CD4-positive, alpha-beta T cell (primary cell): ENCODE results near the gene ZFYVE21. TPM values are rescaled to one million over a fixed set of nuclear protein-coding genes. Genes with fewer than 3 reads are reported as not detected.

Source experiments
- ATAC-seq: fragments of 200-7000 bp; cut with Tn5 transposase; one replicate; pipeline ENCODE4 v1.10.0; 2022; ENCODE audit warnings: mild to moderate bottlenecking; ENCODE audit not compliant: poor library complexity
- CTCF ChIA-PET: fragments of 350-600 bp; sonication (Branson Sonifier 250); formaldehyde crosslinking; loops from one replicate; lab custom pipeline; 2021; ENCODE audit warnings: antibody characterized with exemption, inconsistent platforms; lab: Charles Lee
- POLR2A ChIA-PET: fragments of 350-600 bp; sonication (Branson Sonifier 250); formaldehyde crosslinking; loops from one replicate; lab custom pipeline; 2021; ENCODE audit warnings: antibody characterized with exemption, inconsistent platforms; lab: Charles Lee
- DNase-seq, 14 experiments: peaks; one replicate each; pipeline ENCODE4 v3.0.0-alpha.2; 2013 to 2020; ENCODE audit warnings: mixed read lengths in 2 of 14
- H3K27ac ChIP-seq, 2 donors: one replicate each; pipeline versions ENCODE4 v1.5.1 to v1.7.0; 2013; ENCODE audit warnings: low read length in 2 of 2, low read depth in 1 of 2, mild to moderate bottlenecking in 1 of 2
- H3K27me3 ChIP-seq, 2 experiments: 1 replicate in 1 of 2; 2 replicates in 1 of 2; pipeline versions ENCODE4 v1.6.1 to v1.7.0; 2013; ENCODE audit warnings: low read length in 2 of 2, control low read depth in 1 of 2, mild to moderate bottlenecking in 1 of 2, moderate library complexity in 1 of 2; ENCODE audit not compliant: insufficient read depth in 2 of 2, control insufficient read depth in 1 of 2
- H3K36me3 ChIP-seq: one replicate; pipeline ENCODE4 v1.6.1; 2013; ENCODE audit warnings: low read length, control low read depth; ENCODE audit not compliant: insufficient read depth
- H3K4me1 ChIP-seq: one replicate; pipeline ENCODE4 v1.6.1; 2013; ENCODE audit warnings: low read length, control low read depth; ENCODE audit not compliant: insufficient read depth
- H3K4me3 ChIP-seq: one replicate; pipeline ENCODE4 v1.5.1; 2013; ENCODE audit warnings: mild to moderate bottlenecking, low read length, moderate library complexity
- H3K9me3 ChIP-seq, 2 experiments: 1 replicate in 1 of 2; 2 replicates in 1 of 2; pipeline versions ENCODE4 v1.6.1 to v1.7.0; 2013; ENCODE audit warnings: low read length in 2 of 2, mild to moderate bottlenecking in 2 of 2, control low read depth in 1 of 2, moderate library complexity in 1 of 2; ENCODE audit not compliant: control insufficient read depth in 1 of 2, insufficient read depth in 1 of 2
- H3K27ac Mint-ChIP-seq: one replicate; pipeline ENCODE4 v1.8.0; 2020; ENCODE audit warnings: mixed read lengths
- H3K27me3 Mint-ChIP-seq: one replicate; pipeline ENCODE4 v1.8.0; 2021; ENCODE audit warnings: mixed read lengths
- H3K36me3 Mint-ChIP-seq: one replicate; pipeline ENCODE4 v1.8.0; 2021; ENCODE audit warnings: low read depth, mixed read lengths
- H3K4me1 Mint-ChIP-seq: one replicate; pipeline ENCODE4 v1.8.0; 2021; ENCODE audit warnings: low read depth, mixed read lengths
- H3K4me3 Mint-ChIP-seq: one replicate; pipeline ENCODE4 v1.8.0; 2020; ENCODE audit warnings: mild to moderate bottlenecking, mixed read lengths
- H3K9me3 Mint-ChIP-seq: one replicate; pipeline ENCODE4 v1.8.0; 2020; ENCODE audit warnings: mixed read lengths
- intact Hi-C, 2 experiments: fragments of 100-400 bp; cut with DNase I in 1 of 2; cut with micrococcal nuclease in 1 of 2; formaldehyde crosslinking; loops; one replicate each; pipeline versions ENCODE4 v1.15.1 to v1.9.0; 2023 to 2025; cut with DNase I, micrococcal nuclease
- total RNA-seq, 174 experiments: library from RNA in 2 of 174; stranded (reverse) in 2 of 174; gene quantifications; one replicate each; pipeline ENCODE4 v1.2.3 and lab custom pipeline; 2021 to 2026
- TF ChIP-seq, protein P1 (sequence below): fragments of 200-600 bp; IDR thresholded peaks from one replicate; pipeline ENCODE4 v1.8.0; 2022; ENCODE audit warnings: antibody characterized with exemption, mild to moderate bottlenecking

The ZFYVE21 gene
- total RNA-seq, 2 experiments from 2014 or later: 2.6 to 3.0 TPM

DNA sequence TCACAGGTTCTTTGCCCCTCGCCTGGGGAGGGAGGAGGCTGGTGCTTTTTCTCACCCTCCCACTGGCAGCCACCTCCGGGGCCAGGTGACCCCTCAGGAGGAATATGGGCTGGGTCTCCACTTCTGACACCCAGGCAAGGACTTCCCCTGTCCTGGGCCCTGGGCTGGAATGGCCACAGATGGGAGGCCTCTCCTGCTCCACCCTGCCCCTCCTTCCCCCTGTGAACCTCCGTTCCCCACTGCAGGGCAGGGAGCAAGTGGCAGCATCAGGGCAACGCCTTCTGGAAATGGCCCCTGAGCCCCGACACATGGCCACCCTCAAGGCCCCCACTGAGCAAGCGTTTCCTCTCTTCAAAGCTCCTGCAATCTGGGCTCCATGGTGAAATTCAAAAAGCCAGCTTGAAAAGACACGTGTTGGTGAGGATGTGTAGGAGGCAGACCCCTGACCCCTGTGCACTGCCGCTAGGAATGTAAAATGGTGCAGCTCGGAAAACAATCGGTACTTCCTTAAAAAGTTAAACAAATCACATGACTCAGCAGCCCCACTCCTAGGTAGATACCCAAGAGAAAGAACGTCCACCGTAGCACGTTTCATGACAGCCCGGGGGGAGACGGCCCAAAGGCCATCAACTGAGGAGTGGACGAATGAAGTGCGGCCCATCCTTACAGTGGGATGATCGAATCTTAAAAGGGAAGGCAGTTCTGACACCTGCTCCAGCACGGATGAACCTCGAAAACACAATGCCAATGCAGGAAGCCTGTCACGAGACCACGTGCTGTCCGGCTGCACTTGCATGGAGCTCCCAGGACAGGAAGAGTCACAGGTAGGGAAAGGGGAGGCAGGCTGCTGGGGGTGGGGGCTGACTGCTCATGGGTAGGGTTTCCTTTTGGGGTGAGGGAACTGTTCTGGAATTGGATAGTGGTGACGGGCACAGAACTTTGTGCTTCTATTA is 11.9 kb upstream of the ZFYVE21 start:
- Mint-ChIP-seq H3K4me1 (no peaks in the 10 kb centered on the region), H3K4me3 (no peak overlapping the region), H3K27me3 (no peaks in the 10 kb centered on the region), H3K36me3 (peaks cover 39% of the 10 kb centered on the region), H3K27ac (no peak overlapping the region), H3K9me3 (no peaks in the 10 kb centered on the region)
- no peaks in the 10 kb centered on the region for H3K27me3 ChIP-seq
- TF ChIP-seq, protein P1, sequence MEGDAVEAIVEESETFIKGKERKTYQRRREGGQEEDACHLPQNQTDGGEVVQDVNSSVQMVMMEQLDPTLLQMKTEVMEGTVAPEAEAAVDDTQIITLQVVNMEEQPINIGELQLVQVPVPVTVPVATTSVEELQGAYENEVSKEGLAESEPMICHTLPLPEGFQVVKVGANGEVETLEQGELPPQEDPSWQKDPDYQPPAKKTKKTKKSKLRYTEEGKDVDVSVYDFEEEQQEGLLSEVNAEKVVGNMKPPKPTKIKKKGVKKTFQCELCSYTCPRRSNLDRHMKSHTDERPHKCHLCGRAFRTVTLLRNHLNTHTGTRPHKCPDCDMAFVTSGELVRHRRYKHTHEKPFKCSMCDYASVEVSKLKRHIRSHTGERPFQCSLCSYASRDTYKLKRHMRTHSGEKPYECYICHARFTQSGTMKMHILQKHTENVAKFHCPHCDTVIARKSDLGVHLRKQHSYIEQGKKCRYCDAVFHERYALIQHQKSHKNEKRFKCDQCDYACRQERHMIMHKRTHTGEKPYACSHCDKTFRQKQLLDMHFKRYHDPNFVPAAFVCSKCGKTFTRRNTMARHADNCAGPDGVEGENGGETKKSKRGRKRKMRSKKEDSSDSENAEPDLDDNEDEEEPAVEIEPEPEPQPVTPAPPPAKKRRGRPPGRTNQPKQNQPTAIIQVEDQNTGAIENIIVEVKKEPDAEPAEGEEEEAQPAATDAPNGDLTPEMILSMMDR: no peak
- no peaks in the 10 kb centered on the region for H3K9me3 ChIP-seq
- no peak overlapping the region for H3K4me3 ChIP-seq
- no peak overlapping the region for H3K27ac ChIP-seq
- H3K4me1 ChIP-seq: peaks cover 2% of the 10 kb centered on the region
- CTCF ChIA-PET: no interaction called here
- intact Hi-C loops: no loop called here
- POLR2A ChIA-PET: interaction anchor here (1.4 kb wide), 1 partner anchor 12 kb away, joined by 3 read pairs; the partner anchor contains the start of genes XRCC3 and ZFYVE21
- H3K36me3 ChIP-seq: peaks cover 36% of the 10 kb centered on the region
- no peak for ATAC-seq
- no peak for DNase-seq

DNA sequence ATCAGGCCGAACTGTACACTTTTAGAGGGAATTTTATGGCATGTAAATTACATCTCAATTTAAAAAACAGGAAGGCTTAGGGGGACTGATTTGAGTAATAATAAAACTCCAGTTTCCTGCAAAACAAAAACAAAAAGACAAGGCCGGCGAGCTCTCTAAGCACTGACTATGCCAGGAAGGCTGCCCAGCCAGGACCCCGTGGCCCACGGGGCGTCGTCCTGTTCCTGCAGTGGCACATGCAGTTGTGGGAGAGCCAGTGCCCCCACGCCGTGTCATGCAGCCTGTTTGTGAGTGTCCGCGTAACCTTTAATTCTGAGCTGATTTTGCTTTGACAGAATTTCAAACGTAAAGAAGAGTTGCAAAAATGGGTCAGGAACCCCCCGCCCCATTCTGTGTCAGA is 10.9 kb upstream of the ZFYVE21 start:
- ChIA-PET CTCF (interaction anchor here (0.6 kb wide), 1 partner anchor 17 kb away, joined by 4 read pairs; no protein-coding TSS in a partner anchor), POLR2A (interaction anchor here (1.4 kb wide), 1 partner anchor 11 kb away, joined by 3 read pairs; the partner anchor contains the start of genes XRCC3 and ZFYVE21)
- no peaks in the 10 kb centered on the region for H3K27me3 Mint-ChIP-seq
- no peak overlapping the region for H3K4me3 Mint-ChIP-seq
- peaks cover 31% of the 10 kb centered on the region for H3K36me3 ChIP-seq
- intact Hi-C loops: no loop called here
- no peak for DNase-seq
- H3K27ac ChIP-seq: no peak overlapping the region
- H3K9me3 ChIP-seq: no peaks in the 10 kb centered on the region
- TF ChIP-seq, protein P1: no peak
- no peak for ATAC-seq
- H3K27ac Mint-ChIP-seq: no peak overlapping the region
- no peak overlapping the region for H3K4me3 ChIP-seq
- H3K27me3 ChIP-seq: no peaks in the 10 kb centered on the region
- peaks cover 36% of the 10 kb centered on the region for H3K36me3 Mint-ChIP-seq
- no peaks in the 10 kb centered on the region for H3K4me1 Mint-ChIP-seq
- no peaks in the 10 kb centered on the region for H3K9me3 Mint-ChIP-seq
- H3K4me1 ChIP-seq: peaks cover 2% of the 10 kb centered on the region

DNA sequence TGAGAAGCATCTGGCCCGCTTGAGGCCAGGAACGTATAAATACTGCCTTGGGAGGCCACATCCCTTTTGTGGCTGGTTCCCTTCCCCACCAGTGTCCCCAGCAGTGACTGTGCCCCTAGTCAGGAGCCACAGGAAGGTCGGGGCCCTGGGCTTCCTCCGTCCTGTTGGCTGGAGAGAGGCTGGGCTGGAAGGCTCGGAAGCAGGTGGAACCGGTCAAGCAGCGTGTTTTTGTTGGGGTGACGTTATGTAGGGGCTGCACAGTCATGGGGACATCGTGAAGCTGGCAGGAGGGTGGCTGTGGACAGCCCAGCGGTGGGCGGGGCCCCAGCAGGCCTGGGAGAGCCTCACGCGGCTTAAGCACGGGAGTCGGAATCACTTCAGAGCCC is 10.5 kb upstream of the ZFYVE21 start:
- Histone ChIP-seq H3K9me3 (no peaks in the 10 kb centered on the region), H3K36me3 (peaks cover 28% of the 10 kb centered on the region), H3K4me1 (peaks cover 2% of the 10 kb centered on the region), H3K27me3 (no peaks in the 10 kb centered on the region), H3K27ac (no peak overlapping the region), H3K4me3 (no peak overlapping the region)
- ATAC-seq (no peak), DNase-seq (no peak)
- TF ChIP-seq, protein P1: no peak
- H3K36me3 Mint-ChIP-seq: peaks cover 33% of the 10 kb centered on the region
- ChIA-PET CTCF (interaction anchor here (0.6 kb wide), 1 partner anchor 17 kb away, joined by 4 read pairs; no protein-coding TSS in a partner anchor), POLR2A (interaction anchor here (1.4 kb wide), 1 partner anchor 10 kb away, joined by 3 read pairs; the partner anchor contains the start of genes XRCC3 and ZFYVE21)
- no peaks in the 10 kb centered on the region for H3K9me3 Mint-ChIP-seq
- no peak overlapping the region for H3K4me3 Mint-ChIP-seq
- H3K27me3 Mint-ChIP-seq: no peaks in the 10 kb centered on the region
- H3K4me1 Mint-ChIP-seq: no peaks in the 10 kb centered on the region
- intact Hi-C loops: no loop called here
- H3K27ac Mint-ChIP-seq: no peak overlapping the region
